SK-N-SH (cell line): ENCODE measurements around the gene STIL. TPM values are rescaled to one million over a fixed set of nuclear protein-coding genes. Genes with fewer than 3 reads are reported as not detected.

Source experiments
- CTCF ChIA-PET: fragments of 300-600, 350-600 bp; formaldehyde crosslinking; extraction: SDS; loops from one replicate; lab custom pipeline; 2021; lab: Yijun Ruan, JAX
- POLR2A ChIA-PET: fragments of 350-600 bp; sonication (Branson Sonifier 250); formaldehyde crosslinking; extraction: SDS; loops from one replicate; lab custom pipeline; 2020; ENCODE audit warnings: antibody characterized with exemption, inconsistent platforms; lab: Yijun Ruan, JAX
- DNase-seq: peaks from one replicate; pipeline ENCODE4 v3.0.0; 2012
- H2AFZ ChIP-seq: fragments of 200-600 bp; sonication (generic); 2 replicates; pipeline ENCODE4 v1.8.1; 2016; ENCODE audit warnings: antibody characterized with exemption, mild to moderate bottlenecking, low read depth
- H3F3A ChIP-seq: fragments of 200-600 bp; sonication (generic); replicated peaks from 2 replicates; pipeline ENCODE3; 2016; ENCODE audit warnings: antibody characterized with exemption, mild to moderate bottlenecking; ENCODE audit not compliant: insufficient read depth
- H3K27ac ChIP-seq, 2 experiments: fragments of 200-500 bp in 1 of 2; fragments of 200-600 bp in 1 of 2; sonication (Bioruptor generic) in 1 of 2; sonication (generic), shearing (Covaris generic) in 1 of 2; 2 replicates each; pipeline versions ENCODE4 v1.5.1 to v1.6.1; 2014 to 2016; ENCODE audit warnings: low read depth in 2 of 2, inconsistent platforms in 1 of 2, low read length in 1 of 2, mild to moderate bottlenecking in 1 of 2, mixed read lengths in 1 of 2
- H3K27me3 ChIP-seq: fragments of 200-600 bp; sonication (generic), shearing (Covaris generic); 2 replicates; pipeline ENCODE4 v1.6.1; 2016; ENCODE audit warnings: mixed run types; ENCODE audit not compliant: insufficient read depth
- H3K36me3 ChIP-seq, 2 experiments: fragments of 200-500 bp in 1 of 2; fragments of 200-600 bp in 1 of 2; sonication (Bioruptor generic) in 1 of 2; sonication (generic) in 1 of 2; replicated peaks in 1 of 2; 2 replicates each; pipeline versions ENCODE3 to v1.5.1; 2014 to 2016; ENCODE audit warnings: low read length in 1 of 2, mild to moderate bottlenecking in 1 of 2; ENCODE audit not compliant: insufficient read depth in 2 of 2, control insufficient read depth in 1 of 2
- H3K4me1 ChIP-seq, 2 experiments: fragments of 200-500 bp in 1 of 2; fragments of 200-600 bp in 1 of 2; sonication (Bioruptor generic) in 1 of 2; sonication (generic), shearing (Covaris generic) in 1 of 2; 2 replicates each; pipeline versions ENCODE4 v1.5.1 to v1.6.1; 2014 to 2016; ENCODE audit warnings: low read depth in 1 of 2, low read length in 1 of 2, mixed run types in 1 of 2; ENCODE audit not compliant: insufficient read depth in 2 of 2, control insufficient read depth in 1 of 2
- H3K4me2 ChIP-seq: fragments of 200-600 bp; sonication (generic), shearing (Covaris generic); 2 replicates; pipeline ENCODE4 v1.6.1; 2017; ENCODE audit warnings: mixed run types
- H3K4me3 ChIP-seq, 2 experiments: fragments of 200-500 bp in 1 of 2; fragments of 200-600 bp in 1 of 2; sonication (Bioruptor generic) in 1 of 2; sonication (generic), shearing (Covaris generic) in 1 of 2; 2 replicates each; pipeline versions ENCODE4 v1.5.1 to v1.8.1; 2014 to 2016; ENCODE audit warnings: low read depth in 2 of 2, inconsistent platforms in 1 of 2, low read length in 1 of 2, mild to moderate bottlenecking in 1 of 2, mixed read lengths in 1 of 2, moderate library complexity in 1 of 2
- H3K79me2 ChIP-seq: fragments of 200-600 bp; sonication (generic); 2 replicates; pipeline ENCODE4 v1.8.1; 2017; ENCODE audit warnings: mild to moderate bottlenecking; ENCODE audit not compliant: insufficient read depth
- H3K9ac ChIP-seq: fragments of 200-600 bp; sonication (generic); 2 replicates; pipeline ENCODE4 v1.6.1; 2017; ENCODE audit warnings: mixed run types
- H3K9me2 ChIP-seq: fragments of 200-600 bp; sonication (generic); 2 replicates; pipeline ENCODE4 v1.6.1; 2017; ENCODE audit warnings: mixed run types
- H3K9me3 ChIP-seq: fragments of 200-600 bp; sonication (generic); 2 replicates; pipeline ENCODE4 v1.6.1; 2017; ENCODE audit warnings: mixed run types, mild to moderate bottlenecking, moderate library complexity
- H4K20me1 ChIP-seq: fragments of 200-600 bp; sonication (generic); 2 replicates; pipeline ENCODE4 v1.6.1; 2017; ENCODE audit warnings: mild to moderate bottlenecking, mixed run types; ENCODE audit not compliant: insufficient read depth
- CHD2 ChIP-seq: fragments of 150-350 bp; IDR thresholded peaks from 2 replicates; pipeline ENCODE4 v1.6.1; 2018; ENCODE audit warnings: low read length; ENCODE audit not compliant: partially characterized antibody
- FOSL2 ChIP-seq: IDR thresholded peaks from 2 replicates; pipeline ENCODE4 v1.4.0; 2012; ENCODE audit warnings: low read depth, mild to moderate bottlenecking, moderate library complexity, borderline replicate concordance
- GABPA ChIP-seq: IDR thresholded peaks from 2 replicates; pipeline ENCODE4 v1.4.0; 2012; ENCODE audit warnings: low read depth, mild to moderate bottlenecking
- JUND ChIP-seq: IDR thresholded peaks from 2 replicates; pipeline ENCODE4 v1.4.0; 2012
- MAX ChIP-seq: IDR thresholded peaks from 2 replicates; pipeline ENCODE4 v1.4.0; 2012; ENCODE audit warnings: low read depth
- MEF2A ChIP-seq: IDR thresholded peaks from 2 replicates; pipeline ENCODE4 v1.4.0; 2012; ENCODE audit warnings: low read depth, borderline replicate concordance
- MXI1 ChIP-seq: IDR thresholded peaks from 2 replicates; pipeline ENCODE4 v1.6.1; 2012; ENCODE audit warnings: mild to moderate bottlenecking, low read depth, low read length, improper control_type of control experiment
- NFIC ChIP-seq: IDR thresholded peaks from 2 replicates; pipeline ENCODE4 v1.4.0; 2012; ENCODE audit warnings: borderline replicate concordance
- NRF1 ChIP-seq: IDR thresholded peaks from 2 replicates; pipeline ENCODE4 v1.6.1; 2012; ENCODE audit warnings: low read depth, mild to moderate bottlenecking, low read length
- POLR2AphosphoS5 ChIP-seq: IDR thresholded peaks from 2 replicates; pipeline ENCODE4 v1.6.1; 2012; ENCODE audit warnings: low read depth, low read length
- RCOR1 ChIP-seq: fragments of 150-350 bp; IDR thresholded peaks from 2 replicates; pipeline ENCODE4 v1.6.1; 2017; ENCODE audit warnings: antibody characterized with exemption, low read length
- RXRA ChIP-seq: IDR thresholded peaks from 2 replicates; pipeline ENCODE4 v1.4.0; 2012; ENCODE audit warnings: low read depth, mild to moderate bottlenecking, borderline replicate concordance
- TCF12 ChIP-seq: IDR thresholded peaks from 2 replicates; pipeline ENCODE4 v1.4.0; 2012
- USF2 ChIP-seq: fragments of 150-350 bp; IDR thresholded peaks from 2 replicates; pipeline ENCODE4 v1.6.1; 2017; ENCODE audit warnings: antibody characterized with exemption, low read length, low read depth, borderline replicate concordance
- WGBS: methylation state at CpG from one replicate; pipeline ENCODE4 v1.1.6; 2017; ENCODE audit warnings: low lambda C conversion rate; 5-methylcytosine and 5-hydroxymethylcytosine counted together
- polyA plus RNA-seq, 3 experiments: library from polyadenylated mRNA; depleted of rRNA; stranded (reverse); fragments of >200 nt; gene quantifications; 2 replicates each; pipeline ENCODE4 v1.2.3, GENCODE V29; 2012
- TF ChIP-seq, protein P1 (sequence below): IDR thresholded peaks from 2 replicates; pipeline ENCODE4 v1.4.0; 2012; ENCODE audit warnings: low read depth, borderline replicate concordance

STIL gene
- polyA plus RNA-seq, 1 of the 3 experiments (the other 2 are of a cell fraction): 4.9 TPM

DNA sequence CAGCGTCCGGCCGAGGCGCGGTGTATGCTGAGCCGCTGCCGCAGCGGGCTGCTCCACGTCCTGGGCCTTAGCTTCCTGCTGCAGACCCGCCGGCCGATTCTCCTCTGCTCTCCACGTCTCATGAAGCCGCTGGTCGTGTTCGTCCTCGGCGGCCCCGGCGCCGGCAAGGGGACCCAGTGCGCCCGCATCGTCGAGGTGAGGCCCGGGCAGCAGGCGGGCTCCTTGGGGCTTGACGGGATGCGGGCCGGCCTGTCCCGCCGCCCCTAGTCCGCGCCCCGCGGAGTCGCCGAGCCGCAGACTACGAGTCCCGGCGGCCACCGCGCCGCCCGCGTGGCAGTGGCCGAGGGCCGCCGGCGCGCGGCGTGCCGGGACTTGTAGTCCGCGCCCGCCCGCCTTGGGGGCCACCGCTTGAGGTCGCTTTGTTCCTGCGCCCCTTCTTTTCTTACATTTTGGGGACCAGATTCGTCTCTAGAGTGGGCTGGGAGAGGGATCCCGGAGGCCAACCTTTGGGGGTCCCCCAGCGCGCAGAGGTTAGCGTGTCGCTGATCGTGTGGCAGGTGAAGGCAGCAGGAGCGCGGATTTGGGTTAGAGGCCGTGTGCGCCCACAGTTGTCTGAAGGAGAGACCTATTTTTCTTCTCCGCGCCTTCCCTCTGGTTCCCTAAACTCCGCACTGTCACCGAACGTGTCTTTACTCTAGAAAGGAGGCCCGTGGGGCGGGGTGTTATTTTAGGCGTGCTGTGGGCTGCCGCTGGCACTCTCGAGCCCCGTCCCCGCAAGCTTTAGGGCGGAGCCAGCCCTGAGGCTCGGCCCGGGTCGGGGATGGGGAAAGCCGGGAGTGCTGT, 20.2 kb upstream of the STIL start (continued):
- TF ChIP-seq USF2 (no peak), NFIC (no peak), FOSL2 (no peak), NRF1 (no peak), CHD2 (peak; percentile 60)
- TF ChIP-seq, all 33 proteins: peak for 5

DNA sequence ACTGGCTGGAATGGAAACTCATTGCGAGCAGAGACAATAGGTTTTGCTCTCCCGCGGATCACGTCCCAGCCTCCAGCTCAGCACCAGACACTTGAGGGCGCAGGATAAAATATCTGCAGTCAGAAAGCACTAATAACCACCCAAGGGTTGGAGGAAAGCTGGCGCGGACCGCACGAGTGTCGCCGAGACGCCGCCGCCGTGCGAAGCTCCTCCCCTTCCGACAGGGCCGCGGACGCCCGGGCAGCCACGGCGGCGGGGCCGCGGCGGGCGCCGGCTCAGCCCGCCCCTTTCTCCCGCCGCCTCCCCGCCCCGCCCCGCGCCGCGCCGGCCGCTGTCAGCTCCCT, 19.6 kb upstream of the STIL start, which contains the start of gene CMPK1:
TSS of gene CMPK1 (plus strand) at position 213 of the 344 bp plus-strand sequence. CDS start 156 bp downstream, outside the sequence.
- peaks cover 46% of the 10 kb centered on the region for H3K79me2 ChIP-seq
- no peaks in the 10 kb centered on the region for H3K9me2 ChIP-seq
- DNase-seq: peak; percentile 92
- peak within 1 kb of the TSS; percentile 92 to 96 for H3K27ac ChIP-seq
- peak within 1 kb of the TSS; percentile 85 to 99 for H3K4me3 ChIP-seq
- H3K4me2 ChIP-seq: peak within 1 kb of the TSS; percentile 76
- no peak for TF ChIP-seq RXRA
- TF ChIP-seq CHD2: peak; percentile 32
- peak; percentile 55 for TF ChIP-seq MAX
- TF ChIP-seq NRF1: peak; percentile 16; the same call in 1 of the 2 replicates
- peak; percentile 37; the same call in 1 of the 2 replicates for TF ChIP-seq MXI1
- TF ChIP-seq, protein P1, sequence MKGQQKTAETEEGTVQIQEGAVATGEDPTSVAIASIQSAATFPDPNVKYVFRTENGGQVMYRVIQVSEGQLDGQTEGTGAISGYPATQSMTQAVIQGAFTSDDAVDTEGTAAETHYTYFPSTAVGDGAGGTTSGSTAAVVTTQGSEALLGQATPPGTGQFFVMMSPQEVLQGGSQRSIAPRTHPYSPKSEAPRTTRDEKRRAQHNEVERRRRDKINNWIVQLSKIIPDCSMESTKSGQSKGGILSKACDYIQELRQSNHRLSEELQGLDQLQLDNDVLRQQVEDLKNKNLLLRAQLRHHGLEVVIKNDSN: no peak
- no peak for TF ChIP-seq RCOR1
- no peak for TF ChIP-seq MEF2A
- TF ChIP-seq JUND: no peak
- TF ChIP-seq POLR2AphosphoS5: peak; percentile 73; the same call in 1 of the 2 replicates
- no peak for TF ChIP-seq TCF12
- TF ChIP-seq GABPA: peak; percentile 49
- no peaks in the 10 kb centered on the region for H3K9me3 ChIP-seq
- peaks cover 9% of the 10 kb centered on the region for H4K20me1 ChIP-seq
- H3K4me1 ChIP-seq: peaks cover 17% of the 10 kb centered on the region in 2 experiments
- peaks cover 0 to 1% of the 10 kb centered on the region in 2 experiments for H3K36me3 ChIP-seq
- WGBS: 0% methylated on average over 5 of the region's 40 CpGs
- H3F3A ChIP-seq: peaks cover 18% of the 10 kb centered on the region
- ChIA-PET CTCF (interaction anchor here (0.7 to 1.0 kb wide), 3 partner anchors 10 to 759 kb away, joined by 3 read pairs; no protein-coding TSS in a partner anchor), POLR2A (interaction anchor here (0.7 to 3.5 kb wide), 5 partner anchors 8 to 19 kb away, joined by 3 to 22 read pairs (median 3); partner anchors contain the start of gene STIL)
- peak within 1 kb of the TSS; percentile 93 for H2AFZ ChIP-seq
- H3K9ac ChIP-seq: peak within 1 kb of the TSS; percentile 92
- no peaks in the 10 kb centered on the region for H3K27me3 ChIP-seq
